ENCODE data around the gene PARVA. TPM values are rescaled to one million over a fixed set of nuclear protein-coding genes. Genes with fewer than 3 reads are reported as not detected.

The PARVA gene
- total and polyA plus RNA-seq, 9 of the 15 experiments (the other 6 are each of a cell fraction or from before 2014, with no cell fraction given): 0.11 TPM; not detected in 8

DNA sequence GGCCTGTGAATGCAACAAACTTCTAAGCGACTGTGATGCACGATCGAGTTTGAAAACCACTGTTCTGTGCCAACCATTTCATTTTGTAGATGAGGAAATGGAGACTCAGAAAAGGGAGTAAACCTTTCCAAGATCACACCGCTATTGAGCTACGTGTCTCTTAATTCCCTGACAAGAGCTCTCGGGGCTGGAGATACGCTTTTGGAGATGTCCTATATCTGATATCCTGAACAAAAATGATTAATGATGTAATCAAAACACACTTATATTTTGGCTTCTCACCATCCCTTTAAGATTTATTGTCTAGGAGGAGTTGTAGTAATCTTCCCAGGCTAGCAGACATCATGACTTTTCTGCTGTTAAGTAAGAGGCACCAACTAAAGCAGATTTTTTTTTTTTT, 1.7 kb upstream of the PARVA start:
- FAIRE-seq (no peak), ATAC-seq (no peak), DNase-seq (ENCODE audit: extremely low read depth in 1 of 4, low spot score in 3 of 4) (no peak)
- Histone ChIP-seq H3K36me3 (ENCODE audit: control insufficient read depth, insufficient read depth, low read length) (no peaks in the 10 kb centered on the region), H3K9me1 (ENCODE audit: control insufficient read depth, insufficient read depth, low read length) (no peaks in the 10 kb centered on the region), H4K20me1 (replicated peaks; ENCODE audit: control insufficient read depth, insufficient read depth, low read length) (no peaks in the 10 kb centered on the region), H3K4me1 (replicated peaks in 1 of 2; ENCODE audit: control insufficient read depth in 2 of 2, insufficient read depth in 2 of 2, low read length in 2 of 2) (peaks cover 0 to 13% of the 10 kb centered on the region in 2 experiments; a peak in 1 of 5 replicates), H3K9ac (ENCODE audit: insufficient read depth in 1 of 2, low read depth in 2 of 2, low read length in 2 of 2) (no peak overlapping the region), H3K4me3 (no peak overlapping the region), H3K79me2 (ENCODE audit: control insufficient read depth, insufficient read depth, low read length) (no peaks in the 10 kb centered on the region), H3K4me2 (ENCODE audit: insufficient read depth, low read length) (no peak overlapping the region), H3K27me3 (ENCODE audit: control insufficient read depth in 2 of 2, insufficient read depth in 2 of 2, low read length in 2 of 2) (peaks cover 8 to 25% of the 10 kb centered on the region in 2 experiments; a peak in 4 of 5 replicates), H3K9me3 (replicated peaks; ENCODE audit: control insufficient read depth, insufficient read depth, low read depth, low read length) (no peaks in the 10 kb centered on the region), H2AFZ (ENCODE audit: low read depth, low read length) (no peak overlapping the region), H3K27ac (ENCODE audit: extremely low read depth, low read depth, low read length) (no peak overlapping the region)
- BruUV-seq (replicated peaks): no TSS peak
- POLR2A ChIA-PET: interaction anchor here (0.7 to 0.8 kb wide), 2 partner anchors 257 to 571 kb away, joined by 4 read pairs; no protein-coding TSS in a partner anchor
- no peak for TF ChIP-seq HDGF (IDR thresholded peaks at IDR 0.05)
- TF ChIP-seq, protein P1, sequence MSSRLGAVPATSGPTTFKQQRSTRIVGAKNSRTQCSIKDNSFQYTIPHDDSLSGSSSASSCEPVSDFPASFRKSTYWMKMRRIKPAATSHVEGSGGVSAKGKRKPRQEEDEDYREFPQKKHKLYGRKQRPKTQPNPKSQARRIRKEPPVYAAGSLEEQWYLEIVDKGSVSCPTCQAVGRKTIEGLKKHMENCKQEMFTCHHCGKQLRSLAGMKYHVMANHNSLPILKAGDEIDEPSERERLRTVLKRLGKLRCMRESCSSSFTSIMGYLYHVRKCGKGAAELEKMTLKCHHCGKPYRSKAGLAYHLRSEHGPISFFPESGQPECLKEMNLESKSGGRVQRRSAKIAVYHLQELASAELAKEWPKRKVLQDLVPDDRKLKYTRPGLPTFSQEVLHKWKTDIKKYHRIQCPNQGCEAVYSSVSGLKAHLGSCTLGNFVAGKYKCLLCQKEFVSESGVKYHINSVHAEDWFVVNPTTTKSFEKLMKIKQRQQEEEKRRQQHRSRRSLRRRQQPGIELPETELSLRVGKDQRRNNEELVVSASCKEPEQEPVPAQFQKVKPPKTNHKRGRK (tag; IDR thresholded peaks at IDR 0.05): no peak
- TF ChIP-seq, protein P2, sequence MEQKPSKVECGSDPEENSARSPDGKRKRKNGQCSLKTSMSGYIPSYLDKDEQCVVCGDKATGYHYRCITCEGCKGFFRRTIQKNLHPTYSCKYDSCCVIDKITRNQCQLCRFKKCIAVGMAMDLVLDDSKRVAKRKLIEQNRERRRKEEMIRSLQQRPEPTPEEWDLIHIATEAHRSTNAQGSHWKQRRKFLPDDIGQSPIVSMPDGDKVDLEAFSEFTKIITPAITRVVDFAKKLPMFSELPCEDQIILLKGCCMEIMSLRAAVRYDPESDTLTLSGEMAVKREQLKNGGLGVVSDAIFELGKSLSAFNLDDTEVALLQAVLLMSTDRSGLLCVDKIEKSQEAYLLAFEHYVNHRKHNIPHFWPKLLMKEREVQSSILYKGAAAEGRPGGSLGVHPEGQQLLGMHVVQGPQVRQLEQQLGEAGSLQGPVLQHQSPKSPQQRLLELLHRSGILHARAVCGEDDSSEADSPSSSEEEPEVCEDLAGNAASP (IDR thresholded peaks at IDR 0.05): no peak
- TF ChIP-seq ELF2 (CRISPR knock-in tag; IDR thresholded peaks at IDR 0.05): no peak
- TF ChIP-seq RHOXF2B (CRISPR knock-in tag; conservative IDR thresholded peaks at IDR 0.05): no peak
- TF ChIP-seq, protein P3, sequence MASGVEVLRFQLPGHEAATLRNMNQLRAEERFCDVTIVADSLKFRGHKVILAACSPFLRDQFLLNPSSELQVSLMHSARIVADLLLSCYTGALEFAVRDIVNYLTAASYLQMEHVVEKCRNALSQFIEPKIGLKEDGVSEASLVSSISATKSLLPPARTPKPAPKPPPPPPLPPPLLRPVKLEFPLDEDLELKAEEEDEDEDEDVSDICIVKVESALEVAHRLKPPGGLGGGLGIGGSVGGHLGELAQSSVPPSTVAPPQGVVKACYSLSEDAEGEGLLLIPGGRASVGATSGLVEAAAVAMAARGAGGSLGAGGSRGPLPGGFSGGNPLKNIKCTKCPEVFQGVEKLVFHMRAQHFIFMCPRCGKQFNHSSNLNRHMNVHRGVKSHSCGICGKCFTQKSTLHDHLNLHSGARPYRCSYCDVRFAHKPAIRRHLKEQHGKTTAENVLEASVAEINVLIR (CRISPR knock-in tag; IDR thresholded peaks at IDR 0.05): no peak
- intact Hi-C loops (cut with micrococcal nuclease): no loop called here
- in situ Hi-C loops (cut with MboI): no loop called here
- CTCF ChIA-PET (ENCODE audit: low intra/inter-chr PET ratio): interaction anchor here (0.5 kb wide), 1 partner anchor 40 kb away, joined by 3 read pairs; no protein-coding TSS in a partner anchor
- WGBS (ENCODE audit: insufficient coverage, low coverage, missing lambda C conversion rate): 3% methylated on average over 6 of the region's 7 CpGs

All from K562 (cell line).